HT1080 (cell line): ENCODE data around the gene GALNT2. TPM values are rescaled to one million over a fixed set of nuclear protein-coding genes. Genes with fewer than 3 reads are reported as not detected.

Experiments used
- DNase-seq: peaks from one replicate; pipeline ENCODE4 v3.0.0-alpha.2; 2015; ENCODE audit warnings: low read depth
- total RNA-seq: library from RNA; depleted of rRNA; stranded (reverse); fragments of >200 nt; shearing (Covaris generic); gene quantifications from 2 replicates; pipeline ENCODE4 v1.2.3, GENCODE V29; 2014

GALNT2 gene
- total RNA-seq, 1 experiment from 2014 or later: 67.0 TPM

GRCh38 chr1:230144010-230144614 lies 77.1 kb downstream of the GALNT2 start:
- DNase-seq: no peak

- DNase-seq: no peak
Measured at GRCh38 chr1:230144758-230145504, 77.9 kb downstream of the GALNT2 start.

DNA sequence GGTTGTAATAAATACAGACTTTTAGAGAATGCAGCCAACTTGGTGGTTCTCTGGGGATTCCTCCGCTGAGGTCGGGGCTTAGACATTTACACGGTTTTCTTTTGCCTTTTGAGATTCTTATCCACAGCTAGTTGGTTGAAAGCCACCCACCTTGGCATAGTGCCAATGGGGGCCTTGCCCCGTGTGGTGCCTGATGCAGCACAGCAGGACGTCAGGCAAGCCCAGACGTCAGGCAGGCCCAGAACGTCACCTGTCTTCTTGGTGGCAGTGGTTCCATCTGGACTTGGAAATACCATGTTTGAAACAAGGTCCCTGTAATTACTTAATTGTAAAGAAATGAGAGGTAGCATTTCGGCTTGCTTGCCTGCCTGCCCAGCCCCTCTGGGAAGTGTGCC lies 78.5 kb downstream of the GALNT2 start:
- no peak for DNase-seq

DNA sequence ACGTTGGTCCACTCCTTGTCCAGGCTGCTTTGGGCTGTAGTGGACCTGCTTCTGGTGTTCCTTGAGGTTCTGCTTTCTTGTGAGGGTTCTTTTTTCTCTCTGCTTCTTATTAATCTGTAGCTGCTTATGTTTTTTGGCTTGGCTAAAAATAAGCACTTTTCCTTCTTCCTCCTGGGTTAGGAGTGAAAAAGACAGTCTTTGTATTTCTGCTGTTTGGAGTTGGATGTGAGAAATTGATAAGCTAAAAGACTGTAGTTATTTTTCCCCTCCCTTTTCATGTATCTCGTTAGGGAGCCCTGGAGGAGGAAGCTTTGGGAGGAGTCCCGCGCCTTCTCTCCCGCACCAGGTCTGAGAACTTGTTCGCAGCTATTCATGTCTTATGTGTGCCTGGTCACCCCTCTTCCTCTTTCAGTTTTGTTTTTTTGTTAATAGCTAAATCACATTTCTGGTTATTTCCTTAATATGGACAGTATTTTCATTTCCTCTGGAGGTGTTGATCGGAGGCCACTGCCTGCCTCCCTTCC lies 79.0 kb downstream of the GALNT2 start:
- DNase-seq: no peak

DNA sequence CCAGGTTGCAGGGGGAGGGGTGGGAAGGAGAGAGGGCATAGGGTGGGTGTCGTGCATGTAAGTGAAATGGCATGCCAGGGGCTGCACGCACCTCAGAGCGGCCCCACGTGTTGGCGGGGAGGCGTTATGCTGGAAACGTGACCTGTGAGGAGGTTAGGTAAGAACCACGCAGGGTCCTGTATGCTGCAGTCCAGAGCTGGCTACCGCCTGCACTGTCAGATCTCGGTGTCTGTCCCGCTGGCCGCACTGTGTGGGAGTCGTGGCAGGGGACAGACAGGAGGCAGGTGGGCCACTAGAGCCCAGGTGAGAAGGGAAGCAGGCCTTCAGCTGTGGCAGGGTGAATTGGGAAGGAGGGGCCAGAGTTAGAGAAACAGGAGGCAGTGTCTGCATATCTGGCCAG lies 79.7 kb downstream of the GALNT2 start:
- no peak for DNase-seq

GRCh38 chr1:230147253-230148125 lies 80.5 kb downstream of the GALNT2 start:
- no peak for DNase-seq

DNA sequence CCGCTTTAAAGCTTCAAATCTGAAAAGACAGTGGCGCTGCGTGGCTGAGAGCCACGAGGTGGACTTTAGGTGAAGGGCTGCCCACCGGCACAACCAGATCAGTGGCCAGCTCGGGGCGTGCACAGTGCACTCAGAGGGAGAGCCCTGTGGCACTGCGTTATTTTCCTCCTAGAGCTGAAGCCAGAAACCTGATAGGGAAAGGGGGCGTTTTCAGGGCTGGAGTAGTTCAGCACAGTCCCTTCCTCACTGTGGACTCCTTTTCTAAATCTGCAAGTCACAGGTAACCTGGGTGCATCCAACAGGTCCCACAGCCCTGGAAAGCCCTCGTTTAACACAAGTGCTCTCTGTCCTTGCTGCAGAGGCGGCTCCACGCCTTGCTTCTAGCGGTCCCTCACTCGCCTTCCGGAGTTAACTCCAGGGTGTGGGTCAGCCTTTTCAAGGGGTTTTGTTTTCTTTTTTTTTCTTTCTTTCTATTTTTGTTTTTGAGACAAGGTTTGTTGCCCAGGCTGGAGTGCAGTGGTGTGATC lies 81.2 kb downstream of the GALNT2 start:
- no peak for DNase-seq

- DNase-seq: no peak
Measured at GRCh38 chr1:230148768-230149469, 81.9 kb downstream of the GALNT2 start.

- DNase-seq: no peak
Measured at GRCh38 chr1:230149751-230150584, 82.9 kb downstream of the GALNT2 start.

- no peak for DNase-seq
Measured at GRCh38 chr1:230150615-230151014, 83.6 kb downstream of the GALNT2 start.

GRCh38 chr1:230151924-230152468 lies 85.0 kb downstream of the GALNT2 start:
- no peak for DNase-seq

- DNase-seq: no peak
Measured at GRCh38 chr1:230152999-230153398, 86.0 kb downstream of the GALNT2 start.

DNA sequence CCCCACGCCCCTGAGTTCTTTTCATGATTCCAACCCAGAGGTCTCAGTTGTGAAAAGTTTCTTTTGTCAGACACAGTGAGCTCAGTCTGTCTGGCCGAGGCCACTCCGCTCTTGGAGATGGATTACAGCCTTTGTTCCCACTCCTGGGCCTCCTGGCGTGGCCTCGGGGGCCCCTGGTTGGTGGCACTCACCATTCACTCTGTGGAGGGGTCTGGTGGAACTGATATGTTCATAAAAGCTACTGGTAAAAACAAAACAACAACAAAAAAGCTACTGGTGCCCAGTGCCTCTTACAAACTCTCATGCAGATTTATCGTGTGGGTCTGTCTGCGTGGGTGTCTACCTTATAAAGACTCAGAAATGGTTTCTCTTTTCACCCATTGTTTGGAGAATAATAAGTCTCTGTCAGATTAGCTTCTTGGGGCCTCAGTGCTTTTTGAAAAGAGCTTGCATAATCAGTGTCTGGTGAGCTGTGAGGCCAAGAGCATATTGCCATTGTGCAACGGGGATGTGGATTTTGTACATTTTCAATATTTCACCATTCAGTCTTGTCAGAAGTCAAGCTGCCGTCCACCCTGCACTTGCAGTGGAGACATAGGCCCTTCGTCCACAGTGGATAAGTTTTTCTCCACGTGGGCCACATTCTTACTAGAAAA lies 86.7 kb downstream of the GALNT2 start:
- no peak for DNase-seq

DNA sequence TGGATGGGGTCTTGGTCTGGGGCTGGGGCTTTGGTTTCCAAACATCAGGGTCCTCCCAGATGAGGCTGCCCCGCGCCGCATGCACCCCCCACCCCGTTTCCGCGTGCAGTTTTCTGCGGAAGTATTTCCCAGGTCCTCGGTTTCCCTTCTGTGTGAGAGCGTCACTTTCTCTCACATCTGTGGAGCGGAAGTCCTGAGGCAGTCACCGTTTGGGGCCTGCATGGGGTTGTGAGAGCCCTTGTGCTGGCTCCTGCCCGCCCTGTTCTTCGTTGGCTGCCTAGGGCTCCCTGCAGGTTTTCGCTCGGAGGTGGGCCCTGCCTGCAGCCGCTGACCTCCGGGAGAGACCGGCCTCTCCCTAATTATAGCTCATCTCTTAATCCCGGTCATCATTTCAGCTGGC lies 88.0 kb downstream of the GALNT2 start:
- no peak for DNase-seq

- no peak for DNase-seq
Measured at GRCh38 chr1:230156068-230156467, 89.0 kb downstream of the GALNT2 start.

- DNase-seq: no peak
Measured at GRCh38 chr1:230156536-230156935, 89.5 kb downstream of the GALNT2 start.

GRCh38 chr1:230157420-230158390 lies 90.7 kb downstream of the GALNT2 start:
- DNase-seq: no peak
